NB4 (cell line): ENCODE data around the gene DDX53.

Experiments used
- DNase-seq: peaks from one replicate; pipeline ENCODE4 v3.0.0; 2010; ENCODE audit warnings: low read depth
- H3K4me3 ChIP-seq: one replicate; pipeline ENCODE4 v1.5.1; 2011; ENCODE audit warnings: mild to moderate bottlenecking, low read depth, low read length, moderate library complexity
- MYC ChIP-seq: IDR thresholded peaks from 2 replicates; pipeline ENCODE4 v1.6.1; 2011; ENCODE audit warnings: low read depth, low read length
- POLR2A ChIP-seq: IDR thresholded peaks from 2 replicates; pipeline ENCODE4 v1.6.1; 2011; ENCODE audit warnings: mild to moderate bottlenecking; ENCODE audit not compliant: insufficient read length; ENCODE audit errors: extremely low read depth
- TF ChIP-seq, protein P1 (sequence below): IDR thresholded peaks from 2 replicates; pipeline ENCODE4 v1.6.1; 2011; ENCODE audit warnings: low read depth, low read length
- TF ChIP-seq, protein P2 (sequence below): IDR thresholded peaks from one replicate; pipeline ENCODE4 v1.5.1; 2012; ENCODE audit warnings: low read depth, low read length

DDX53 gene

GRCh38 chrX:22963196-22963595, 36.6 kb upstream of the DDX53 start:
- TF ChIP-seq, protein P1, sequence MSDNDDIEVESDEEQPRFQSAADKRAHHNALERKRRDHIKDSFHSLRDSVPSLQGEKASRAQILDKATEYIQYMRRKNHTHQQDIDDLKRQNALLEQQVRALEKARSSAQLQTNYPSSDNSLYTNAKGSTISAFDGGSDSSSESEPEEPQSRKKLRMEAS, result no peak
- TF ChIP-seq, protein P2, sequence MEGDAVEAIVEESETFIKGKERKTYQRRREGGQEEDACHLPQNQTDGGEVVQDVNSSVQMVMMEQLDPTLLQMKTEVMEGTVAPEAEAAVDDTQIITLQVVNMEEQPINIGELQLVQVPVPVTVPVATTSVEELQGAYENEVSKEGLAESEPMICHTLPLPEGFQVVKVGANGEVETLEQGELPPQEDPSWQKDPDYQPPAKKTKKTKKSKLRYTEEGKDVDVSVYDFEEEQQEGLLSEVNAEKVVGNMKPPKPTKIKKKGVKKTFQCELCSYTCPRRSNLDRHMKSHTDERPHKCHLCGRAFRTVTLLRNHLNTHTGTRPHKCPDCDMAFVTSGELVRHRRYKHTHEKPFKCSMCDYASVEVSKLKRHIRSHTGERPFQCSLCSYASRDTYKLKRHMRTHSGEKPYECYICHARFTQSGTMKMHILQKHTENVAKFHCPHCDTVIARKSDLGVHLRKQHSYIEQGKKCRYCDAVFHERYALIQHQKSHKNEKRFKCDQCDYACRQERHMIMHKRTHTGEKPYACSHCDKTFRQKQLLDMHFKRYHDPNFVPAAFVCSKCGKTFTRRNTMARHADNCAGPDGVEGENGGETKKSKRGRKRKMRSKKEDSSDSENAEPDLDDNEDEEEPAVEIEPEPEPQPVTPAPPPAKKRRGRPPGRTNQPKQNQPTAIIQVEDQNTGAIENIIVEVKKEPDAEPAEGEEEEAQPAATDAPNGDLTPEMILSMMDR, result no peak
- TF ChIP-seq POLR2A (no peak), MYC (no peak)
- H3K4me3 ChIP-seq, result no peak overlapping the region
- DNase-seq, result no peak

DNA sequence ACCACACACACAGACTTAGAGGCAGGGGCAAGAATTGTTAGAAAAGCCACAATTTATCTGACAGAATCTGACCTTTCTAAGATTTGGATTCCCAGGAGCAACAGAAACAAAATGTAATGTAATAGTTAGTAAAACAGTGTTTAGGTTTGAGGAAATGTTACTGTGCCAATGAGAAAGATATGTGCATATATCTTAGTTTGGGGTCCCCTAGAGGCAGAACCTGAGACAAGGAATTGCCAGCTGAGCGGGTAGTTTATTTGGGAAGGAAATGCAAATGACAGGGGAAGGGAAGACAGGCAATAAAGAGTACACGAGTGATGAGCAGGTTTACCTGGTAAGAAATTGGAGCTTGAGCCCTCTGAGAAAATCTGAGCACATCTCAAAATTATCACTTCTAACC, 31.3 kb upstream of the DDX53 start:
- no peak for DNase-seq
- TF ChIP-seq MYC (no peak), POLR2A (no peak)
- TF ChIP-seq, protein P1, result no peak
- TF ChIP-seq, protein P2, result no peak
- no peak overlapping the region for H3K4me3 ChIP-seq

GRCh38 chrX:22969411-22969810, 30.3 kb upstream of the DDX53 start:
- no peak overlapping the region for H3K4me3 ChIP-seq
- DNase-seq, result no peak
- TF ChIP-seq, protein P1, result no peak
- TF ChIP-seq POLR2A (no peak), MYC (no peak)
- TF ChIP-seq, protein P2, result no peak

DNA sequence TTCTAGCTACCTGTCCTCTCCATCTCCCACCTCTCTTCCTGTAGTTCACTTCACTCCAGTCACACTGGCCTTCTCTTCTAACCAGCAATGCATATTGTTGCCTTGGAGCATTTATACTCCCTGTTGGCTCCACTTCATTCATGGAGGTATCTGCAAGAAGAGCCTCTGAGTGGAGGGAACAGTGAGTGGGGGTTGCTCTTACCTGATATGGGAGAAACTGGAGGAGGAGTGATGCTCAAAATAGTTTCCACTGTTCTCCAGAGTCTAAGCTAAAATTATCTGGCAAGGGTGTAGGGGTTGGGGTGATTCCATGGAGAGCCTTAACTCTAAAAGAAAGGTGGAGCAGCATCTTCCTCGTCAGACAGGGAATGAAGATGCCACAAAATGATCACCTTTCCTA, 28.9 kb upstream of the DDX53 start:
- TF ChIP-seq, protein P1, result no peak
- TF ChIP-seq MYC (no peak), POLR2A (no peak)
- TF ChIP-seq, protein P2, result no peak
- H3K4me3 ChIP-seq, result no peak overlapping the region

DNA sequence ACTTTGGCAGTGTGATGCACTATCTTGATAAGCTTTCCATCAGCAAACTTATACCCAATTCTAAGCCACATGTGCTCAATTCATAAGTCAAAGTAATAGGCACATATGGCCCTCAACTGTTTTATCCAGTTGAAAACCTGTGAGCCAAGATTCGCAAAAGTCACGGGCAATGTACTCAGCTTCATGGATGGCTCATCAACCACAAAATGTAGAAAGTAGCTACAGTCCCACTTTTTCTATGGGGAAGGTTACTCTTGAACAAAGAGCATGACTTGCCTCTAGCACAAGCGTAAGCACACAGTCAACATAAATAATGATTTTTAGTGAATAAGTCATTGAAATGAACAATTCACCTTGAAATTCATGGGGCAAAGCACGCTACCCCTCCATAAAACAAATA, 25.1 kb upstream of the DDX53 start:
- no peak overlapping the region for H3K4me3 ChIP-seq
- TF ChIP-seq POLR2A, result no peak
- TF ChIP-seq, protein P2, result no peak
- TF ChIP-seq, protein P1, result no peak
- no peak for TF ChIP-seq MYC
- no peak for DNase-seq

More for the DNA sequence above, 28.9 kb upstream of the DDX53 start:
- DNase-seq, result no peak

DNA sequence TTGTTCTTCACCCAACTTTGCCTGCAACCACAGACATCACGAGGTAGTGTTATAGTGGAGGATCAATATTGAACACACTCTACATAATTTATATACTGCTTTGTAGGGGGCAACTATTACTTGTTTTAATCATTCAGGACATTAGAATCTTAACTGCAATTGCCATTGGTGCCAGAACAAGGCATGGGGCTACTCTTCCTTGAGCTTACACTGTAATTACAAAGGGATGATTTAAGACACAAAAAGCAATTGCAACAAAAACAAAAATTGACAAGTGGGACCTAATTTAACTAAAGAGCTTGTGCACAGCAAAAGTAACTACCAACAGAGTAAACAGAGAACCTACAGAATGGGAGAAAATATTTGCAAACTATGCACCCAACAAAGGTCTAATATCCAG, 24.0 kb upstream of the DDX53 start:
- TF ChIP-seq, protein P2, result no peak
- TF ChIP-seq MYC (no peak), POLR2A (no peak)
- TF ChIP-seq, protein P1, result no peak
- no peak overlapping the region for H3K4me3 ChIP-seq
- no peak for DNase-seq
